ENCODE measurements around the gene SARM1. TPM values are rescaled to one million over a fixed set of nuclear protein-coding genes. Genes with fewer than 3 reads are reported as not detected.

Gene SARM1
- polyA plus RNA-seq, 1 donor = 5.3 TPM

GRCh38 chr17:28368915-28369683, 2.4 kb upstream of the SARM1 start:
- no peak for DNase-seq (ENCODE audit: low read depth)

GRCh38 chr17:28369684-28370034, 1.8 kb upstream of the SARM1 start:
- DNase-seq (ENCODE audit: low read depth) = no peak

DNA sequence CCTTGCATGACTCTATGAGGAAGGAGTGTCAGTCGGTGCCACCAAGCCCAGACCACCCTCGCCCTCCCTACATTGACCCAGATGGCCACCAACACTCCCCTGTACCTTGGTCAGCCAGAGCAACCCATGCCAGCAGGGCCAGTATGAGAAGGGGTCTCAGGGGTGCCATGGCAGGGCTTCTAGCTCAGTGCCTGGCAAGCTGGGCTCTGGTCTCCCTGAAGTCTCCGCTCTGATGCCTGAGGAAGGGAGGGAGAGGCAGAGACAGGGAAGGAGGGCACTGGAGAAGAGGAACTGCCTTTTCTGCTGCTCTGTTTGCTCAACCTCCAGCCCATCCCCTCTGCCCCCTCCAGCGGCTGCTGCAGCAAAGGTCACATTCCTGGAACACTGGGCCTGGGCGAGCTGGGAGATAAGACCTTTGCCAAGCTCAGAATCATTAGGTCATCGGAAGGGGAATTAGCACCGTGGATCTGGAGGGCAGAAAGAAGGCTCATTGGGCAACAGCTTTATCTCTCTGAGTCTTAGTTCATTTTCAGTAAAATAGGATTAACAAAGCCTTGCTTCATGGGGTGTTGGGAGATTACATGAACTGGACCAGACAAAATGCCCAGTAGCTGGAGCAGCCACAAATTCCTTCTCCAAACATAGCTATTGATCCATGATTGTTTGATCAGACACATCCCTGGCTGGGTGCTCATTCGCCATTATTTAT, 1.3 kb upstream of the SARM1 start, which contains the start of gene VTN:
VTN (minus strand) TSS at position 273 of the 709 bp plus-strand sequence; CDS start at position 169, 104 bp downstream.
- no peak for DNase-seq (ENCODE audit: low read depth)

DNA sequence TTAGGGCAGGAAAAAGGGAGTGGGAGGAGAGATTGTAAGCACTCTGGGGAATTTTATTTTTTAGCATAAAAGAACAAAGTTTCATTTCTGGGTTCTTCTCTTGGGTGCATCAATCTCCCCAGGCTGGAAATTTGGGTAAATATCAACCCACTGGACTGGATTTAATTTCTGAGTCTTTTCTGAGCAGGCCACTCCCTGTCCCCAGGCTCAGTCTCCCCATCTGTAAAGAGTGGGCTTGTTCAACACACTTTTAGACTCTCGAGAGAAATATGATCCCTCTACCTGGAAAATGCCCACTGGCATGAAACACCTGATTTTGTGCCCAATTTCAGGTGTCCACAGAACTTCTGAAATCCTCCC, 770 bp upstream of the SARM1 start:
- no peak for DNase-seq (ENCODE audit: low read depth)

GRCh38 chr17:28372203-28372944, 880 bp downstream of the SARM1 start:
- DNase-seq (ENCODE audit: low read depth) = no peak

- DNase-seq (ENCODE audit: low read depth) = no peak
Measured at GRCh38 chr17:28372945-28373274, 1.4 kb downstream of the SARM1 start.

GRCh38 chr17:28379814-28380801, 8.6 kb downstream of the SARM1 start:
- no peak for DNase-seq (ENCODE audit: low read depth)

DNA sequence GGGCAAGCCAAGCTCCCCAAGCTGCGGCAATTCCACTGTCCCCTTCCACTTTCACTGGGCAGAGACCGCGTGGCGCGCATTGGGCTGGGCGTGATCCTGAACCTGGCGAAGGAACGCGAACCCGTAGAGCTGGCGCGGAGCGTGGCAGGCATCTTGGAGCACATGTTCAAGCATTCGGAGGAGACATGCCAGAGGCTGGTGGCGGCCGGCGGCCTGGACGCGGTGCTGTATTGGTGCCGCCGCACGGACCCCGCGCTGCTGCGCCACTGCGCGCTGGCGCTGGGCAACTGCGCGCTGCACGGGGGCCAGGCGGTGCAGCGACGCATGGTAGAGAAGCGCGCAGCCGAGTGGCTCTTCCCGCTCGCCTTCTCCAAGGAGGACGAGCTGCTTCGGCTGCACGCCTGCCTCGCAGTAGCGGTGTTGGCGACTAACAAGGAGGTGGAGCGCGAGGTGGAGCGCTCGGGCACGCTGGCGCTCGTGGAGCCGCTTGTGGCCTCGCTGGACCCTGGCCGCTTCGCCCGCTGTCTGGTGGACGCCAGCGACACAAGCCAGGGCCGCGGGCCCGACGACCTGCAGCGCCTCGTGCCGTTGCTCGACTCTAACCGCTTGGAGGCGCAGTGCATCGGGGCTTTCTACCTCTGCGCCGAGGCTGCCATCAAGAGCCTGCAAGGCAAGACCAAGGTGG, 9.8 kb downstream of the SARM1 start:
- no peak for DNase-seq (ENCODE audit: low read depth)

- DNase-seq (ENCODE audit: low read depth) = no peak
Measured at GRCh38 chr17:28384281-28385036, 13.0 kb downstream of the SARM1 start.

DNA sequence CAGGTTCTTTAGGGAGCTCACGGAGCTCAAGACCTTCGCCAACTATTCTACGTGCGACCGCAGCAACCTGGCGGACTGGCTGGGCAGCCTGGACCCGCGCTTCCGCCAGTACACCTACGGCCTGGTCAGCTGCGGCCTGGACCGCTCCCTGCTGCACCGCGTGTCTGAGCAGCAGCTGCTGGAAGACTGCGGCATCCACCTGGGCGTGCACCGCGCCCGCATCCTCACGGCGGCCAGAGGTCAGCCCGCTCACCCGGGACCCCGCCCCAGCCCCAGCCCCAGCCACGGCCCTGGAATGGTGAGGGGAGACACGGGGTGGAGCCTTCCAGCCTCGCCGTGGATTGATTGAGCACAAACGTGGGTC, 13.5 kb downstream of the SARM1 start:
- no peak for DNase-seq (ENCODE audit: low read depth)

GRCh38 chr17:28385406-28385805, 13.9 kb downstream of the SARM1 start:
- no peak for DNase-seq (ENCODE audit: low read depth)

DNA sequence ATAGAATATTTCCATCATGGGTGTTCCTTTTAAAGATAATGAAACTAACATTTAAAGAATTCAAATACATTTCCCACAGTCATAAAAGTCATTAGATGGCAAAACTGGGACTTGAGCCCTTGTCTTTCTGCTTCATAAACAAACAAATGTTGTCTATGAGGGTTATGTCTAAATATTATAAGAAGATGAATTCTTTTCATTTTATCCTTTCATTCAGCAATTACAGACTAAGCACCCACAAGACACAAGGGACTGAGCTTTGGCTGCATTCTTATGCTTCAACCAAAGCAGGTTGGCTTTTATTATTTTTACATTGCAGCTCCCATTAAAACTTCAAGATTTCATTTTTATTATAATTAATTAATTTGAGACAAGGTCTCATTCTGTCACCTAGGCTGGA, 14.9 kb downstream of the SARM1 start:
- DNase-seq (ENCODE audit: low read depth) = no peak

GRCh38 chr17:28388106-28388505, 16.6 kb downstream of the SARM1 start:
- DNase-seq (ENCODE audit: low read depth) = no peak

- no peak for DNase-seq (ENCODE audit: low read depth)
Measured at GRCh38 chr17:28390141-28390540, 18.6 kb downstream of the SARM1 start.

DNA sequence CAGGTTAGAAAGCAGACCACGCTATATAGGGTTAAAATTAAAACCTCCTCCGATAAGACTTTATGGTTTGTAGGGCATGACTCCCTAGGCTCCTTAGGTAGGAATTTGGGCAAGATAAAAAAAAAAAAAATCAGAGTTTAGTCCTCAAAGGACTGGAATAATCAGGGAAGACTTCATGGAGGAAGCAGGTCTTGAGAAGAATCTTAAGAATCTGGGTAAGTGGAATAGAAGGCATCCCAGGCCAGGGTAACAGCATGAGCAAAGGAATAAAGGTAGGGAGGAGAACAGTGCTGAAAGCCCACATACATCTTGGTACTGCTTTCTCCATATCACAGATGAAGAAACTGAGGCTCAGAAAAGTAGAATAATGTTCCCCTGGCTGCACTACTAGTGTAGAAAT, 19.1 kb downstream of the SARM1 start:
- DNase-seq (ENCODE audit: low read depth) = no peak

DNA sequence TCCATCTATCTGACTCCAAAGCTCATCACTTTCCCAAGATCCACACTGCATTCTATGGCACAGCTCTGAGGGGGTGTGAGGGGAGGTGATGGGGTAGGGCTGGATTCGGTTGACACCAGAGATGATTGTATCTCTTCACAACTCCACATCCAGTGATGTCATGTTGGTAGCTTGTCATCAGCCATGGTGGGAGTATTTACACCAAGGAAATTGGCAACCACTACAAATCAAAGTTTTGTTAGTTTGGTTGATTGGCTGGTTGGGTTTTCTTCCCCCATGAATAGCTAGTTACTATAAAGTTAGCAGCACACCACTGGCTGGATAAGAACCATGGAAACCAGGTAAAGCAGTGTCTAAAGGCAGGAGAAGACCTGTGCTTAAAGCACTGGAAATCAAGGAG, 19.5 kb downstream of the SARM1 start:
- no peak for DNase-seq (ENCODE audit: low read depth)

GRCh38 chr17:28391401-28391800, 19.9 kb downstream of the SARM1 start:
- DNase-seq (ENCODE audit: low read depth) = no peak

- no peak for DNase-seq (ENCODE audit: low read depth)
Measured at GRCh38 chr17:28392491-28392890, 21.0 kb downstream of the SARM1 start.

GRCh38 chr17:28394337-28395116, 23.0 kb downstream of the SARM1 start:
- DNase-seq (ENCODE audit: low read depth) = no peak

DNA sequence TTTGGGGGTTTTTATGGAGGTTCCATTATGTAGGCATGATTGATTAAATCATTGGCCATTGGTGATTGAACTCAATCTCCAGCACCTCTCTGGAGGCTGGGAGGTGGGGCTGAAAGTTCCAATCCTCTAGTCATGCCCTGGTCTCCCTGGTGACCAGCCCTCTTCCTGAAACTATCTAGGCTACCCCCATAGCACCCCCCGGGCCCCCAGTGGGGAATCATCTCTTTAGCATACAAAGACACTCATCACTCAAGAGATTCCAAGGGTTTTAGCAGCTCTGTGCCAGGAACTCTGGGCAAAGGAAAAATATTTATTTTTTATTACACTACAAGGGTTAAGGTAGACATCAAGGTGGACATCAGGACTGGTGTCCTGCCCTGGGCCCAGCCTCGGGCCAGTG, 23.9 kb downstream of the SARM1 start:
- DNase-seq (ENCODE audit: low read depth) = no peak
